GM21529 (cell line): Measurements from ENCODE around the gene CRHR1.

Source experiments
- ATAC-seq: cut with Tn5 transposase; IDR thresholded peaks from one replicate; pipeline ENCODE4 v1.9.1; 2021; ENCODE audit not compliant: unreplicated experiment

CRHR1 gene

DNA sequence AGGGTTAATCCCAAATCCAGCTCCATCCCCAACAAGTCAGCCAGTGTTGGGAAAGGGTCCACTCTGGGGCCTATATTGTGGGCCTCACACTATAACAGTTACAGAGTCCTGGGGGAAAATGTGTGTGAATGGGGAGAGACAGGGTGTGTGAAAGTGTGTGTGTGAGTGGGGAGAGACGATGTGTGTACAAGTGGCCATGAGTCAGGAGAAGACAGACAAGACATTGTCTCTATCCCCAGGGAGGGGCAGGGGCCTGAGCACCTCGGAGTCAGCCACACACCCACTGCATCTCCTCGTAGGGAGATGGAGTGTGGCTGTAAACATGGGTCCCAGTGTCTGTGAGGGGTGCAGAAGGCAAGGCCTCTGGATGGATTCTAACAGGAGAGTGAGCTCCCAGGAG is 2.9 kb downstream of the CRHR1 start:
- ATAC-seq = no peak

DNA sequence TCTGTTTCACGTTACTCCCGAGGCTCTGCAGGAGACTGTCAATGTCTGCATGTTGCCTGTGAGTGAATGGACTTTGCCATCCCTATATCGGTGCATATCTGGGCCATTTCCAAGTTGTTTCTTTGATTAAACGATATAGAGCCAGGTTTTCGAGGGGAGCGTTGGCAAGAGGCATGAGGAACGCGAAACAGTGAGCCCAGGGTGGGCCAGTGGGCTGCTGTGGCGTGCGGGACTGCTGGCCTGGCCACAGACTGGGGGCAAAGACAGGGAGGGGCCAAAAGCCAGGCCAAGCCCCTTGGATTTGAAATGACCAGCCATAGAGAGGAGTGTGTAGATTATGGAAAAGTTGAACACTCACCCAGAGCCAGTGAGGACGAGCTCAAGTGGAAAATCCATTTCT is 3.5 kb downstream of the CRHR1 start:
- ATAC-seq = no peak

DNA sequence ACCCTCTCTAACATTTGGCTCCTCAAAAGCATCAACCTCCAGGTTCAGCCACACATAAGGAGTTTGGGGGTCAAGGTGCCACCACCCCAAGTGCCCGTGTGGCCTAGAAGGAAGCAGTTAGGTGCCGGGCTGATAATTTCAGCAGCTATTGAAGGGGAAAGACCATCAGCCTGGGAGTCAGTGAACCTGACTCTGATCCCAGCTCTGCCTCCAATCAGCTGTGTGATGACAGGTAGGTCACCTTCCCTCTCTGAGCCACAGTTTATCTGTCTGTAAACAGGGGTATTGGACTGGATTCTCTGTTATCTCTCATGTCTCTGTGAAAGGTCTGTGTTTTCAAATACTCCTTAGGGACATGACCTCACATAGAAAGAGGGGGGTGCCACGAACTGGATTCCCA is 3.9 kb downstream of the CRHR1 start:
- no peak for ATAC-seq

DNA sequence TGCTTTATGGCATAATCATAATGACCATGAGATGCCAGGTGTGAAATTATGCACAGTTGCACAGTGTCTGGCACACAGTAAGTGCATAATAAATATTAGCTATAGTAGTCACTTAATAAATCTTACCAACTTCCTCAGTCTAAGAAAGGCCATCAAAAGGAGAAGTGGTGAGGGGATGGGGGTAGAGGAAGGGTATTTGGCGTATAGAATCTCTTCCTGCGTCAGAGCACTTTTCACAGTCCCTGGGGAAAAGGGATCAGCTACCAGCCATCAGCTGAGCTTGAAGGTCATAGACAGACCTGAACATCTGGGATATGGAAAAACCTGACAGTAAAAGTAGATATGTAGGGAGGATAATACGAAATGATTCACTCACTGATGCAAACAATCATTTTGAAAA is 5.8 kb downstream of the CRHR1 start:
- ATAC-seq = no peak

DNA sequence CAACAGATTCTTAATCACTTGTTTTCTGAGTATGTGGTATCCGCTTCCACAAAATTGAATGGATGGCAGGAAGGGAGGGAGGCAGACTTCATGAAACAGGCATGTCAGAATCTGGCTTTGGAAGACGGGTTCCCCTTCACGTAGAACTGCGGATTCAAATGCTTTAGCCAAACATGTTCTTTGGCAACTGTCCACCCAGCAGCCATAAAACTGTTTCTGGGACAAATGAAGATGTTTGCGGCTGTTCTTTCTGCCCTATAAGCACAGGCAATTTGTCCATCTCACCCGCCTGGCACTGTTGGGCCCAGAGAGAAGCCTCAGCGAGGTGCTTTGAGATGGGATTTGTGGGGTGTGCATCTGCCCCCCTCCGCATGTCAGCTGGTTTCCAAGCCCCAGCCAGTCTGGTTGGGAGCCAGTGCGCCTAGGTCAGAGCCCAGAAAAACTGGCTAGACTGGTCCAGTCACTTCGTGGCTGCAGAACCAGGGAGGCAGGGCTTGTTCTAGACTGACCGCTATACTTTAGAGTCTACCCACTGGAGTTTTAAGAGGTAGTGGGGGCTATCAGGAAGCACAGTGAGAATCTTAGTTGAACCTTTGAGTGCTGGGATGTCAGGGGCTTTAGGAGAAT is 6.3 kb downstream of the CRHR1 start:
- no peak for ATAC-seq

DNA sequence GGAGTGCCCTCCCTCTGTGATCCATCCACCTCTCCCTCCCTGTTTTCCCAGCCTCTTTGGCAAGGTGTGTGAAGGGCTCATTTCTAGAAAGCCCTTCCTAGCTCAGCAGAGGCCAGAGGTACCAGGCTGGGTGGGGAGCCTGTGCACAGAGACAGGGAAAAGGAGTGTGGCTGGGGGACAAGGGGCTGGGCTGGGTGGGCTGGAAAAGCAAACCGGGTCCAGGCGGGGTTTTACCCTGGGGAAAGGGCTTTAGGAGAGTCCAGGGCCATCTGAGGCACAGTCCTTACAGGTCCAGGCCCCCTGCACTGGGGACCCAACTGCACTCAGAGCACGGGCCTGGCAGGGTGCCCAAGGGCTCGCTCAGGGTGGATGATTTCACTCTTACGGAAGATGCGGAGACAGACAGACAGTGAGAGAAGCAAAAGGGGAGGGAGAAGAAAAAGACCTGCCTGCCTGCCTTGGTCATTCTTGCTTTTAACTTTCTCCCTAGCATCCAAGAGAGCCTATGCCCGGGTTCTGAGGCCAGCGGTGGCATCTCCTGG is 7.0 kb downstream of the CRHR1 start:
- no peak for ATAC-seq

DNA sequence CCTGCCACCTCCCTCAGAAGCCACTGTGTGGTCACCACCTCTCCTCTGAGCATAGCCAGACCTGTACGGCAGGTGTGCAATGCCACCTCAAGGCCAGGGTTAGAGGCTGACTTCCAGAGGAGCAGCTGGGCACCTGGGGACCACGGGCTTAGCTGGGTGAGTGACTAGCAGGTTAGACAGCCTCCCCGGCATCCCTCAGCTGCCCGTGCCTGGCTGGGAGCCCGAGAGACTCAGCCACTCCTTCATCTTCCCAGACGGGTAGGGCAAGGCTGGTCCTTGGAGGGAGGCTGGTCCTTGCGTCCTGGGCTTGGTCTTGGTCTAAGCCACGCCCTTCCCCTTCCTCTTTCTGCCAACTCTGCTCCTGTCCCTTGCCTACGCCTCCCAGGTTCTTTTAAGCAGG is 7.8 kb downstream of the CRHR1 start:
- no peak for ATAC-seq

DNA sequence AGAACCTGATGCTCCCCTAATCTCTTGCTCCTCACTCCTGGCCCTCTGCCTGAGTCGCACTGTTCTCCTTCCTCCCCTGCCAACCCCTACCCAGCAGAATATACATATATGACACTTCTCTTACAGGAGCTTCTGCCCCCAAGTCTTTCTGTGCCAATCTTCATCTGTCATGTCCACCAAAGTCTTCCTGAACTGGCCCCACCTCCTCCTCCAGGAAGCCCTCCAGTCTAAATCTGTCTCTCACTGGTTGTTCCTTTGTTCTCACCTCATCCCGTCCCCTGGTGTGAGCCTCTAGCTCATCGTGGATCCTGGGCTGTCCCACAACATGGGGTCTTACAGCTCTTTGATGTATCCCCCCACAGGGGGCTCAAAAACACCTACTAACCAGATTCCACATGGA is 8.3 kb downstream of the CRHR1 start:
- no peak for ATAC-seq

DNA sequence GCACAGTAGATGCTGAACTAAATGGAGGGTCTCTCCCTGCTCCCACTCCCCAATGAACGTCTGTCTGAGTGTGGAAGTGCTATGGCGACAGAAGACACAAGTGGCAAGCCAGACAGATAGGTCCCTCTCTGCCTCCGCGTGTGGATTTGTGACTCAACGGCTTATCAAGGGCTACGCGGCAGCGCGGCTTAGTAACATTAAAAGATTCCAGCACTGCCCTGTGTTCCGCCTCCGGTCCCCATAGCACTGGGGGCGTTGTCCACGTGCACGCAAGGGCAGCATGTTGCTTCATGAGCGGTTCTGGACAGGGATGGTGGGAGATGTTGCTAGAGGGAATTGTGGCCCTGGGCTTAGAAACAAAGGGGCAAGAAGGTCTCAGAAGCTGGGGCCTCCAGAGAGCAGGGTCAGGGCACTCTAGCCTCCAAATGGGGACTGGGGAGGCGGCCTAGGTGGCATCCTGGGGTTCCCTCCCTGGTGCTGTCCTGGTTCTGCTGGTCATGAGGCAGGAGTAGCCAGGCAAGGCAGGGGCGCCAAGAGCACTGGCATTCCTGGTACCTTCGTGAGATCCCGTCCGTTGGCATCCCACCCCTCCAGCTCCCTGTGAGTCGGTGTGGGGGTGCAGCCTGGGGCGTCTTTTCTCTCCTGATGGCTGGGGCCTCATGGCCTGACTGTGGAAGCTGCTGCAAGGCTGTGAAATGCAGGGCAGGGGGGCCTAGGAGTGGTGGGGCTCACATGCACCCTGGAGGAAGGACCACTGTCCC is 9.1 kb downstream of the CRHR1 start:
- no peak for ATAC-seq

DNA sequence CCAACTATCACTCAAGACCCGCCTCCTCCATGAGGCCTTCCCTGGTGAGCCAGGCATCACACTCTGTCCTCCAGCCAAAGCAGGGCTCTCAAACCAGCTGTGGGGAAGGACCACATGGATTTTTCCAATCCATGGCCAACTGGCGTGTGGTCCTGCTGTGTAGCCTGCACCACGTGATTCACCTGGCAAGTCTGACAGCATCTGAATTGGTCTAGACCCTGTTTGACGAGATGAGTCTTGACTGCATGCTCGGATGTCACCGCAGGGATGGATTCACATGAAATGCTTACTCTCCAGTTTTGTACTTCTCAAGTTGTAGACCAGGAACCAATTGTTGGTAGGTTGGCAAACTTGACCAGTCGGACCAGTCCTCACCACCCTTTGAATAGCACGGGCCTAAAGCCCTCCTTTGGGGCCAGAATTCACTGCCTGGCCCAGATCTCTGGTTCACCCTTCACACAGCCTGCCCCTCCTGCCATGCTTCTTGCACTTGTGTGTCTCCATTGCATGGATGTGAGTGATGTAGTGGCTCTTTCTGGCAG is 9.9 kb downstream of the CRHR1 start:
- no peak for ATAC-seq

DNA sequence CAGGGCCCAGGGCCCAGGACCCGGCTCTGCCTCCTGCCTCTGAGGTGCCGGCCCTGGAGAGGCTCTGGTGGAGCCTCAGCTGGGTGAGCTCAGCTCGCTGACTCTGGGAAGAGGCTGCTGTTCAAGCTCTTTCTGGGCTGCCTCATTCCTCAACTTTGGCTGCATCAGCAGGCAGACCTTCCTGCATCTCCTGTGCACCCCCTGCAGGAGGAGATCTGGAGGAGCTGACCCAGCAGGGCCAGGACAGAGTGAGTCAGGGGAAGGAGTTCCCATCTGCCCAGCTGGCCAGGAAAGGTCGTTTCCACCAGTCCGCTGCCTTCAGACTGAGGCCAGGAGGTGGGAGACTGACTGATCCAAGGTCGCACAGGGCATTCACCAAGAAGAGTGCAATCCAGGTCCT is 10.7 kb downstream of the CRHR1 start:
- ATAC-seq = no peak

DNA sequence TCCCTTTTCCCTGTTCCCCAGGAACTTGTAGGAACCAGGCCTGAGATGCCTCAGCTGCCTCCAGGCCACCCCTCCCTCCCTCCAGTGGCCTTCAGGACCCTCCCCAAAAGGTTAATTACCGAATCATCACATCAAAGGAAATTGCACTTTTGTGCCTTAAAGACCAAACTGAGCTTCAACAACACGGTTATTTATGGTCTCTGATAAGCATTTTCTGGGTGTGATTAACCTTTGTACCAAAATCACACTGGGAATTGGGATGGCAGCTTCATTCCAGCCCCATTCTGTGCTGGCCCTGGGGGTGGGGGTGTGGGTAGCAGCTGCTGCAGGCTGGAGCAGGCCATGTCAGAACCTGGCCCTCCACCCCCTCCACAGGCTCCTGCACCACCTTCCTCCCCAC is 16.7 kb downstream of the CRHR1 start:
- no peak for ATAC-seq

DNA sequence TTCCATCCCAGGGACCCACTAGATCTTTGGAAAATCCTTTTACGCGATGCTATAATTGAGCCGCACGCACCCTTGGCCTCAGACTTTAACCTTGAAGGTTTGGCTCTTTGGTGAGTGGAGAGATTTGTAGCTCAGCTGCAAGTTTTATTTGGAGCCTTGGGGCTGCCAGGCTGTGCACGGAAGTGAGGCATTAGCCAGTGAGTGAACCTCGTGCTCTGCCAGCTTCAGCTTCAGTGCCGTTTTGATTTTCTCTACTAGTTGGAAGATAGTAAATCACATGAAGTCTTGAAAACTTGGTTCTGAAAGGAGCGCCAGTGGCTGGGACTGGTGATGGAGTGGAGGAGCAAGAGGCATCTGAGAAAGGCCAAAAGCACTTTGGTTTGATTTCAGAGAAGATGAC is 17.3 kb downstream of the CRHR1 start:
- ATAC-seq = no peak

DNA sequence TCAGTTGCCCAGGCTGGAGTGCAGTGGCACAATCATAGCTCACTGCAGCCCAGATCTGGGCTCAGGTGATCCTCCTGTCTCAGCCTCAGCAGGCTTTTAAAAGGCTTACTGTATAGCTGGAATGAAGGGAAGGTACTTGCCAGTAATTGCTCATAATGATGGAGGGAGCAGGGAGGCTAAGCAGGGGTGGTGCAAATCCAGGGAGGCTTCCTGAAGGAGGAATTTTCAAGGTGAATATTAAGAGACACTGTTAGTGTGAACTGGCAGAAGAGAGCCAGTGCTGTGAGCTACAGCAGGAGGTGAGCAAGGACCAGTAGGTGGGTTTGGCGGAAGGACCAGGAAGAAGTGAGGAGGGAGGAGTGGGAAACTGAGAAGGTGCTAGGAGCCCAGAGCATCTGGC is 24.7 kb downstream of the CRHR1 start:
- no peak for ATAC-seq

DNA sequence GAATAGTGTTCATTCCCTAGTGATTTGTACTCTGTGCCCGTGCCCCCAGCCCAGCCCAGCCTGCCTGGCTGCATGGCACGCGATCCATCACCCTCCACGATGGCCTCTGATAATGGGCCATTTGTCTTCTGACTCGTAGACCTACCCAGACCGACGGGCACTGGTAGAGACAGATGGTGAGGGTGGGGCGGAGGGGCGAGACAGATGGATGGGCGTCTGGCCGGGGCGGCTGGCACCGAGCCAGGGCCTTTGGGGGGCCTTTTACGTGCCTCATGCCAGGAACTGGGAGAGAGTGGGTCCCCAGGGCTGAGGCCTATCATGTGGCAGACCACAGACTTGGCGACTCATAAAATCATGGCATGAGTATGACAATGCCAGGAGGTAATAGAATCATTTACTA is 25.4 kb downstream of the CRHR1 start:
- ATAC-seq = no peak

DNA sequence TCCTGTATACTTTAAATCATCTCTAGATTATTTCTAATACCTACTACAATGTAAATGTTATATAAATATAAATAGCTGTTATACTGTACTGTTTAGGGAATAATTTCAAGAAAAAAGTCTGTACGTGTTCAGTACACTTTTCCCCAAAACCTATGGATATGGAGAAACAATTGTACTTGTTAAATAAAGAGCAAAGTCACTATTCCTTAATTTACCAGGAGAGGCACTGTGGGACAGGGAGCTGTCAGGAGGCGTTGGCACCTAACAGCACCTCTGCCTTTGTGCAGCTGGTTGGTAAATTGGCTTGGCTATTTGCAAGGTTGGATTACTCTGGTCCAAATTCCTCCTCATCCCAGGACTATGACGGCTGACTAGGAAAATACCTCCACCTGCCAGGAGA is 28.0 kb downstream of the CRHR1 start:
- no peak for ATAC-seq

DNA sequence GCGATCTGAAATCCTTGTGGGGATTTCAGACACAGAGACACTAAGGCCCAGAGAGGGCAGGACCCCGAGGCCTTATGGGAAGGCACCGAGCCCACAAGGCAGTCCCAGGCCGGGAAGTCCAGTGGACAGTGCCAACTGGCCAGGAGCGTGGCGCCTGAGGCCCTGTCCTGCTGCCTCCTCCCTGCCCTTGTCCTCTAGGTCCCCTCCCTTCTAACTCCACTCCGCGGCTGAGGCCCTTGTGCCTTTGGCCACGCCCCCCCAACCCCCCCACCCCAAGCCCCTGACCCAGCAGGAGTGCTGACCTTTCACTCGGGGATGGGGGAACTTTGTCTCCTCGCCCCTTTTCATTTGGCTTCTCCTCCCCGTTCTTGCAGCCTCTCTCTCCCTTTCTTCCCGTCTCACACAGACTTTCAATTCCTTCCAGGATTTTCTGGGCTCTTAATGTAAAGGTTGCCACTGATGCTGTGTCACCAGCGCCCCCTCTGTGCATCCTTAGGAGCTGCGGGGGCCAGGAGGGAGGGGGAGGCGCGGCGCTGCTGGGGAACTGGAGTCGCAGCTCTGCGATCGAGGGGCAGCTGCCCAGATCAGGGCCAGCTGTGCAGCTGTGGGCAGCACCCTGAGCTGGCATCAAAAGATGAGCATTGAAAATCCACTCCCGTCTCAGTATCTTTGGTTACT is 29.1 kb downstream of the CRHR1 start:
- no peak for ATAC-seq

DNA sequence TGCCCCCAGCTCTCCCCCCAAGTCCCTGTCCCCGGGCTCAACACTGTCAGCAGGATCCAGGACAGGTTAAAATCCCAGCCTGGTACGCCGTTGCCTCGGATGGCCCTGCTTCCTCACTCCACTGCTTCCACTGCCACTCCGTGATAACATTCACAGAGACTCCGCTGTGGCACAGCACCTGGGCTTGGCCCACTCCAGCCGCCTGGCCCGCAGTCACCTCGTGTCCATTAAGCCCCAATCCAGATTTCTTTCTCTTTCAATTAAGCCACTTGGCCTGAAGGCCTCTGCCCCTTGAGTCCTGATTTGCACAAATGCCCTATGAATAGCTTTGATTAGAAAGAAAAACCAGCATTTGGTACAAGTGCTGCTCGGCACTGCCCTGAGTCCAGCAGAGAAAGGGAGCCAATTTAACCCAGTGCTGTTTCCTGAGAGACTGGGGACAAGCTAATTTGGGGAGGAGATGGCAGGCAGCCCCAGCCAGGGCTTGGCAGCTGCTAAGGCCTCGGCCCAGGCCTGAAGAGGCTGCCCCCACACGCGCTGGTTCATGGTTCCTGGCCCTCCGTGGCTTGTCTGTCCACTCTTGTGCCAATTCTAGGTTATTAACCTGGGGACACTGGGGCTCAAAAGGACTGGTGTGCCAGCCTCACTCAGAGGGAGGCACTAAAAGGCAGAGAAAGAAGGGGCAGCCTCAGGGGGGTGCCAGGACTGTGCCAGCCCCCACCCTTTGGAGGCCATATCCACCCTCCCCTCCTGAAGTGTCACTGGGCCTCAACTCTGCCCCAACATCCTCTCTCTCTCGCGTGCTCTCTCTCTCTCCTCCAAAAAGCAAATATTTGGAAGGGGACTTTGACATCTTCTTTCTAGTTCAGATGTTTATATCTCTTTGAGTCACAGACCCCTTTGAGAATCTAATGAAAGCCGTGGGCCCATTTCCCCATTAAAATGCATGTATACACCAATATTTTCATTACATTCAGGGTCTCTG is 30.8 kb downstream of the CRHR1 start:
- ATAC-seq = no peak

DNA sequence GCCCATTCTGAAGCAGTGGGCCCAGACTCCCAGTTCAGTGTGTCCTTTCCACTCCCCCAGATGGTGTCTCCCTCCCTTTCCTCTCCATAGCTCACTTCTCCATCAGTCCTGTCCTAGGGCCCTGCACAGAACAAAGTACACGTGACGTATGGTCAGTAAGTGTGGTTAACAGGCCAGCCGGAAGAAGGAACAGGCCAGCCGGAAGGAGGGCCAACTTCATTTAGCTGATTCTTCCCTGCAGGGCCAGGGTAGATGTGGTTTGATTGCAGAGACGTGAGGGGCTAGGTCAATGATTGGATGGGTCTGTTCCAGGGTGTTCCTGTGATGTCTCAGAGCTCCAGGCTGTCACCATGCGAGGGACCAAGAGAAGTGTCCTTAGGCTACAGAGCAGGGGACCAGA is 31.6 kb downstream of the CRHR1 start:
- no peak for ATAC-seq

DNA sequence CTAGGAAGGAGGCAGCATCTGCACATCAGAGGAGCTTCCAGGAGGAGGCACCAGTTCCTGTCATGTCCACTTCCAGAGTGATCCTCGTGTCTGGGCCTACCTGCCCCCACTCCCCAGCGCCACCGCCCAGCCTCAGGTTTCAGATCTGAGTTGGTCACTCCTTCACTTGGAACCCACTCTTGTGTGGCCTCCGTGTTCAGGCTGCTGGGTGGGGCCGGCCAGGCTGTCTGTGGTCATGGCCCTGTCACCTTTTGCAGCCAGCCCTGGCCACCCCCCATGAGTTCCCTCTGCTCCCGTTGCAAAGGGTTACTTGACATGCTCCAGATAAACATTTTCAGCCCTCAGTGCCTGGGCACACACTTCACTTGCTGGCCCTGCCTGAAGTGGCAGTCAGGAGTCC is 33.9 kb downstream of the CRHR1 start:
- no peak for ATAC-seq

DNA sequence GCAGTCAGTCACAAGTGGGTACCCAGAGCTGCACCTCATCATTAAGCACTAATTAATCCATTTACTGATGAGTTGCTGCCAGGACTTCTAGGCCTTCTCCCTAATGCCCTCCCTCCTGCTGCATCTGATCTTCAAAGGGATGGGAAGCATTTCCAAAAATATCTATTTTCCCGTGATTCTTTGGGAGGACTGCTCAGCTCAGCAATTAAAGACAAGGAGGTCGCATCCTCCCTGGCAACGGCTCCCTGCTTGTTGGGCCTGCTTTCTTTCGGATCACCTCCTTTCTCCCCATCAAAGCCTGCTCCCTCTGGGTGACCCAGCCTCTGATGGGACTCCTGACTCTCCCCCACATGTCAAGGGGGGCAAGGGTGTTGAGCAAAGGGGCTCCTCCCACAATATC is 34.6 kb downstream of the CRHR1 start:
- ATAC-seq = no peak
